Peyer's patch (tissue), 4 donors: ENCODE results near the gene CEP164.

Experiments used
- CTCF ChIP-seq, 6 experiments: fragments of 450-650 bp in 4 of 6; fragments of 200-600 bp in 2 of 6; sonication (generic) in 1 of 6; IDR thresholded peaks; one replicate each; pipeline ENCODE4 v1.5.1; 2017 to 2019; ENCODE audit warnings: antibody characterized with exemption in 6 of 6, mild to moderate bottlenecking in 3 of 6, moderate library complexity in 1 of 6
- POLR2A ChIP-seq, 2 donors: fragments of 450-650 bp; IDR thresholded peaks; one replicate each; pipeline ENCODE4 v1.5.1; 2017; ENCODE audit warnings: antibody characterized with exemption in 2 of 2, mild to moderate bottlenecking in 2 of 2, moderate library complexity in 2 of 2

- TF ChIP-seq CTCF (IDR thresholded peaks at IDR 0.05) (no peak), POLR2A (IDR thresholded peaks at IDR 0.05) (no peak)
These were observed 80.7 kb downstream of the CEP164 start for GRCh38 chr11:117408356-117408755.
